Keratinocyte (primary cell): ENCODE results near the gene NPAS3. TPM values are rescaled to one million over a fixed set of nuclear protein-coding genes. Genes with fewer than 3 reads are reported as not detected.

ENCODE experiments used
- DNase-seq: peaks from one replicate; pipeline ENCODE4 v3.0.0-alpha.2; 2011; ENCODE audit warnings: low read depth, missing footprints, low spot score
- FAIRE-seq: peaks from 2 replicates; lab custom pipeline; 2011; peaks lifted over from hg19 to GRCh38; lab: Jason Lieb, UNC
- H2AFZ ChIP-seq: 2 replicates; pipeline ENCODE4 v1.6.0; 2012; ENCODE audit warnings: low read length, control low read depth, inconsistent platforms; ENCODE audit not compliant: control insufficient read depth
- H3K27ac ChIP-seq: 2 replicates; pipeline ENCODE4 v1.5.1; 2011; ENCODE audit warnings: low read length; ENCODE audit not compliant: control insufficient read depth, insufficient read depth
- H3K27me3 ChIP-seq: 3 replicates; pipeline ENCODE4 v1.6.0; 2011; ENCODE audit warnings: low read length; ENCODE audit not compliant: control insufficient read depth, insufficient read depth; ENCODE audit errors: extremely low read depth
- H3K36me3 ChIP-seq, 2 experiments: 2 replicates in 1 of 2; 3 replicates in 1 of 2; pipeline ENCODE4 v1.5.1; 2011; ENCODE audit warnings: low read length in 2 of 2, mild to moderate bottlenecking in 1 of 2; ENCODE audit not compliant: control insufficient read depth in 2 of 2, insufficient read depth in 2 of 2; ENCODE audit errors: extremely low read depth in 1 of 2
- H3K4me1 ChIP-seq: 3 replicates; pipeline ENCODE4 v1.5.1; 2011; ENCODE audit warnings: low read length; ENCODE audit not compliant: control insufficient read depth, insufficient read depth; ENCODE audit errors: extremely low read depth
- H3K4me2 ChIP-seq: 3 replicates; pipeline ENCODE4 v1.6.0; 2011; ENCODE audit warnings: low read depth, low read length; ENCODE audit not compliant: control insufficient read depth, insufficient read depth; ENCODE audit errors: extremely low read depth
- H3K4me3 ChIP-seq, 3 experiments: fragments of 200-600 bp in 1 of 3; sonication (generic) in 1 of 3; 2 replicates in 2 of 3; 3 replicates in 1 of 3; pipeline ENCODE4 v1.5.1; 2011 to 2016; ENCODE audit warnings: low read length in 3 of 3, mild to moderate bottlenecking in 3 of 3, control low read depth in 2 of 3, inconsistent platforms in 1 of 3, low read depth in 1 of 3, mixed read lengths in 1 of 3, mixed run types in 1 of 3, moderate library complexity in 1 of 3; ENCODE audit not compliant: control insufficient read depth in 2 of 3, insufficient read depth in 2 of 3; ENCODE audit errors: extremely low read depth in 1 of 3
- H3K79me2 ChIP-seq: 2 replicates; pipeline ENCODE4 v1.6.0; 2012; ENCODE audit warnings: low read length; ENCODE audit not compliant: control insufficient read depth, insufficient read depth
- H3K9ac ChIP-seq: 3 replicates; pipeline ENCODE4 v1.6.0; 2011; ENCODE audit warnings: low read length; ENCODE audit not compliant: control insufficient read depth, insufficient read depth; ENCODE audit errors: extremely low read depth
- H3K9me1 ChIP-seq: 3 replicates; pipeline ENCODE4 v1.6.0; 2011; ENCODE audit warnings: low read length; ENCODE audit not compliant: control insufficient read depth, insufficient read depth; ENCODE audit errors: extremely low read depth
- H3K9me3 ChIP-seq: 2 replicates; pipeline ENCODE4 v1.5.1; 2012; ENCODE audit warnings: low read depth, low read length; ENCODE audit not compliant: control insufficient read depth
- H4K20me1 ChIP-seq: 3 replicates; pipeline ENCODE4 v1.6.0; 2011; ENCODE audit warnings: low read length; ENCODE audit not compliant: control insufficient read depth, insufficient read depth; ENCODE audit errors: extremely low read depth
- CTCF ChIP-seq, 3 experiments: IDR thresholded peaks in 1 of 3; conservative IDR thresholded peaks in 1 of 3; optimal IDR thresholded peaks in 1 of 3; 2 replicates in 2 of 3; 3 replicates in 1 of 3; pipeline versions ENCODE3 to v1.5.1; 2011; ENCODE audit warnings: low read length in 3 of 3, mild to moderate bottlenecking in 3 of 3, moderate library complexity in 2 of 3, control low read depth in 1 of 3, inconsistent platforms in 1 of 3; ENCODE audit not compliant: insufficient read depth in 2 of 3; ENCODE audit errors: extremely low read depth in 1 of 3
- EZH2 ChIP-seq: IDR thresholded peaks from one replicate; pipeline ENCODE4 v1.6.1; 2012; ENCODE audit warnings: inconsistent platforms, mild to moderate bottlenecking, low read length, moderate library complexity
- dilution Hi-C: fragments of 300-500 bp; cut with MboI; formaldehyde crosslinking; loops from one replicate; pipeline ENCODE4 v1.7.0; 2020; ENCODE audit warnings: low sequenced_read_pairs; ENCODE audit not compliant: extremely low pct_ligation_motif_present
- polyA plus RNA-seq, 5 experiments: library from polyadenylated mRNA; depleted of rRNA in 3 of 5; stranded (reverse) in 3 of 5; stranded (forward) in 1 of 5; unstranded in 1 of 5; fragments of >200 nt; gene quantifications; 1 replicate in 1 of 5; 2 replicates in 3 of 5; 3 replicates in 1 of 5; pipeline versions ENCODE4 v1.2.1 to v1.2.3, GENCODE V29; 2011 to 2012; ENCODE audit warnings: missing spikeins in 2 of 5, low read depth in 1 of 5, low replicate concordance in 1 of 5

The NPAS3 gene
- polyA plus RNA-seq, 1 donor (not counting 4 experiments of a cell fraction or from before 2014, with no cell fraction given), result 0.07 TPM

- Histone ChIP-seq H3K27me3 (no peaks in the 10 kb centered on the region), H3K9me1 (no peaks in the 10 kb centered on the region), H2AFZ (no peak overlapping the region), H3K9me3 (no peaks in the 10 kb centered on the region), H3K9ac (no peak overlapping the region), H3K4me2 (no peak overlapping the region), H3K4me1 (no peaks in the 10 kb centered on the region), H3K79me2 (no peaks in the 10 kb centered on the region), H3K4me3 (no peak overlapping the region), H3K36me3 (no peaks in the 10 kb centered on the region), H4K20me1 (no peaks in the 10 kb centered on the region), H3K27ac (no peak overlapping the region)
- DNase-seq (no peak), FAIRE-seq (no peak)
- dilution Hi-C loops, result no loop called here
- TF ChIP-seq EZH2 (no peak), CTCF (optimal IDR thresholded peaks at IDR 0.05 in 1 of 3, IDR thresholded peaks at IDR 0.05 in 1 of 3, conservative IDR thresholded peaks at IDR 0.05 in 1 of 3; ENCODE audit: extremely low read depth in 1 of 3, insufficient read depth in 2 of 3, low read length in 3 of 3) (no peak)
Observed at GRCh38 chr14:33241331-33241730, 302.7 kb downstream of the NPAS3 start.

GRCh38 chr14:33249233-33249820, 310.6 kb downstream of the NPAS3 start:
- no peaks in the 10 kb centered on the region for H4K20me1 ChIP-seq
- no peak overlapping the region for H3K9ac ChIP-seq
- H3K4me1 ChIP-seq, result no peaks in the 10 kb centered on the region
- no peak for TF ChIP-seq CTCF (optimal IDR thresholded peaks at IDR 0.05 in 1 of 3, IDR thresholded peaks at IDR 0.05 in 1 of 3, conservative IDR thresholded peaks at IDR 0.05 in 1 of 3; ENCODE audit: extremely low read depth in 1 of 3, insufficient read depth in 2 of 3, low read length in 3 of 3)
- TF ChIP-seq EZH2, result no peak
- DNase-seq (no peak), FAIRE-seq (no peak)
- H3K9me3 ChIP-seq, result no peaks in the 10 kb centered on the region
- no peaks in the 10 kb centered on the region for H3K36me3 ChIP-seq
- no peak overlapping the region for H3K4me2 ChIP-seq
- H3K27me3 ChIP-seq, result no peaks in the 10 kb centered on the region
- no peak overlapping the region for H3K27ac ChIP-seq
- no peaks in the 10 kb centered on the region for H3K79me2 ChIP-seq
- no peaks in the 10 kb centered on the region for H3K9me1 ChIP-seq
- dilution Hi-C loops, result no loop called here
- no peak overlapping the region for H2AFZ ChIP-seq
- no peak overlapping the region for H3K4me3 ChIP-seq
